ENCODE results near the gene DCDC2. TPM values are rescaled to one million over a fixed set of nuclear protein-coding genes. Genes with fewer than 3 reads are reported as not detected.

The DCDC2 gene
- total RNA-seq, 1 donor from 2014 or later: 0.30 TPM

DNA sequence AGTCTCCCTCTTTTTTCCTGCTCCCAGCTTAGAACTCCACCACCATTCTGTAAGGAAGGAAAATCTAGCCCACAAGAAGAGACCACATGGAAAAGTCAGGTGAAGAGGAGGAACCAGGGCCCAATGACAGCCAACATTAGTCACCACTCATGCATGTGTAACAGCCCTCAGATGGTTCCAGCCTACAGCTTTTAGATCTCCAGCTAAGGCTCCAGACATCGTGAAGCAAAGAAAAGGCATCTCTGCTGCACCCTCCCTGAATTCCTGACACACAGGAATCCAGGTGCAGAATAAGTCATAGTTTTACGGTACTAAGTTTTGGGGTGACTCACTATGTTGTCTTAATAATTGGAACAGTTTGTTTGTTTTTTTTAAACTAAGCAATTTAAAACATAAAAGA lies 25.5 kb downstream of the DCDC2 start:
- TF ChIP-seq, protein P1, sequence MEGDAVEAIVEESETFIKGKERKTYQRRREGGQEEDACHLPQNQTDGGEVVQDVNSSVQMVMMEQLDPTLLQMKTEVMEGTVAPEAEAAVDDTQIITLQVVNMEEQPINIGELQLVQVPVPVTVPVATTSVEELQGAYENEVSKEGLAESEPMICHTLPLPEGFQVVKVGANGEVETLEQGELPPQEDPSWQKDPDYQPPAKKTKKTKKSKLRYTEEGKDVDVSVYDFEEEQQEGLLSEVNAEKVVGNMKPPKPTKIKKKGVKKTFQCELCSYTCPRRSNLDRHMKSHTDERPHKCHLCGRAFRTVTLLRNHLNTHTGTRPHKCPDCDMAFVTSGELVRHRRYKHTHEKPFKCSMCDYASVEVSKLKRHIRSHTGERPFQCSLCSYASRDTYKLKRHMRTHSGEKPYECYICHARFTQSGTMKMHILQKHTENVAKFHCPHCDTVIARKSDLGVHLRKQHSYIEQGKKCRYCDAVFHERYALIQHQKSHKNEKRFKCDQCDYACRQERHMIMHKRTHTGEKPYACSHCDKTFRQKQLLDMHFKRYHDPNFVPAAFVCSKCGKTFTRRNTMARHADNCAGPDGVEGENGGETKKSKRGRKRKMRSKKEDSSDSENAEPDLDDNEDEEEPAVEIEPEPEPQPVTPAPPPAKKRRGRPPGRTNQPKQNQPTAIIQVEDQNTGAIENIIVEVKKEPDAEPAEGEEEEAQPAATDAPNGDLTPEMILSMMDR (IDR thresholded peaks at IDR 0.05): no peak
- Mint-ChIP-seq H3K4me3 (ENCODE audit: unreplicated experiment) (no peak overlapping the region), H3K27ac (ENCODE audit: unreplicated experiment) (no peak overlapping the region), H3K27me3 (ENCODE audit: low read depth) (no peaks in the 10 kb centered on the region), H3K4me1 (ENCODE audit: low read depth) (peaks cover 3% of the 10 kb centered on the region), H3K9me3 (ENCODE audit: low read depth) (no peaks in the 10 kb centered on the region), H3K36me3 (ENCODE audit: low read depth) (no peaks in the 10 kb centered on the region)
- DNase-seq (ENCODE audit: low spot score): no peak

DNA sequence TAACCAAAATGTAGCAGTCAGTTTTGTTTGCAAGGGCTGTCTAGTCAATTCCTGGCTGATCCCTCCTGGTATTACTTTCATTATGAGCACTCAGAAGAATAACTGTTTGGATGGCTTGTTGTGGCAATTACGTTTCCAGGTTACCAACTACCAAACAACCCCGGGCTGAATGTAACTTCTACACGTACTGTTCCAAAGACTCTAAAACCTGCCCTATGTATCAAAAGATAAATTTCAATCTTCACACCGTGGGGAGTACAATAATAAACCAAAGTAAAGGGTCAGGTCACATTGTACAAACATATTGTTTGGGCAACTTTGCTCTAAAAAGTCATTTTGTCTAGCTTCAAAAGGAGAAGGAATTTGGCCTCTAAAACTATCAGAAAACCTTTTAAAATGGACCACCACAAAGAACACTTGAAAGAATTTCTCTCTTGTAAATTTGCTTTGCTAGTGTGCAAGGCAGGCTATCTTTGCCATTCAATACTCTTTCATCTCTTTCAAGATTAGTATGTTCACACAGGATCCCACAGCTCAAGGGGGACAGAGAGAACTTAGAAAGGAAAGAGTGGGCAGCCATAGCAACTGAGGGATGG lies 27.6 kb downstream of the DCDC2 start:
- H3K27me3 Mint-ChIP-seq (ENCODE audit: low read depth): no peaks in the 10 kb centered on the region
- peaks cover 3% of the 10 kb centered on the region for H3K4me1 Mint-ChIP-seq (ENCODE audit: low read depth)
- H3K36me3 Mint-ChIP-seq (ENCODE audit: low read depth): no peaks in the 10 kb centered on the region
- no peaks in the 10 kb centered on the region for H3K9me3 Mint-ChIP-seq (ENCODE audit: low read depth)
- DNase-seq (ENCODE audit: low spot score): no peak
- H3K4me3 Mint-ChIP-seq (ENCODE audit: unreplicated experiment): no peak overlapping the region
- TF ChIP-seq, protein P1 (IDR thresholded peaks at IDR 0.05): no peak
- H3K27ac Mint-ChIP-seq (ENCODE audit: unreplicated experiment): no peak overlapping the region

DNA sequence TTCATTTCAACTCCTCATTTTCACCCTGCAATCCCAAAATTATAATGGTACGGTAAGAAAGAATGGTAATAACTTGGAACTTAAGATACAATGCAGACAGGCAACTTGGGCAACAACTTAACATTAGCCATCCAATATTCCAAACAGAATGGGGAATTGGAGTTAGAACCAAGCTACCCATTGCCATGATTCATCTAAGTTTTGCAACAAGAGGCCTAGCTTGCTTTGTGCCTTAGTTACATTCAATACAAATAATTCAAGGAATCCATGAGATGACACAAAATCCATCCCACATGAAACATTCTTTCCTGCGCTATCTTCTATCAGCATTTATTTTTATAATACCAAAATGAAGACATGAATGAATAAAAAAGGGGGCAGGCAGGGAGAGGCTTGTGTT lies 28.4 kb downstream of the DCDC2 start:
- TF ChIP-seq, protein P1 (IDR thresholded peaks at IDR 0.05): no peak
- Mint-ChIP-seq H3K4me3 (ENCODE audit: unreplicated experiment) (no peak overlapping the region), H3K27ac (ENCODE audit: unreplicated experiment) (no peak overlapping the region), H3K4me1 (ENCODE audit: low read depth) (peaks cover 3% of the 10 kb centered on the region), H3K36me3 (ENCODE audit: low read depth) (no peaks in the 10 kb centered on the region), H3K27me3 (ENCODE audit: low read depth) (no peaks in the 10 kb centered on the region), H3K9me3 (ENCODE audit: low read depth) (no peaks in the 10 kb centered on the region)
- no peak for DNase-seq (ENCODE audit: low spot score)

DNA sequence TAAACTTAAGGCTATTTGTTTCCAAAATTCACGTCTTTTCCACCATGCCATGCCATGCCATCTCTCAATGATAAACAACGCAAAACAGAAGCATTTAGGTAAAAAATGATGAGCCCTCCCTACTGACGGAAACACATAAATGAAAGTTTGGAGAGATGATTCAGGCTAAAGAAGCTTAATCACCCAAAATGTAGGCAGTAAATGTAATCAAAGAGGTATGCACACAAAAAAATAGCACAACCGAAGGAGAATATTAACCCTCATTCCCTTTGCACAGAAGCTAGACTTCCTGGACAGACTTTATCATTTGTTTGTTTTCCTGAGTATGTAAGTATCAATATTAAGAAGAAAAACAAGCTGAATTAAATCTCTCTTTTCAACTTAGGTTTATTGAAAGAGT lies 28.8 kb downstream of the DCDC2 start:
- TF ChIP-seq, protein P1 (IDR thresholded peaks at IDR 0.05): no peak
- H3K27me3 Mint-ChIP-seq (ENCODE audit: low read depth): no peaks in the 10 kb centered on the region
- peaks cover 3% of the 10 kb centered on the region for H3K4me1 Mint-ChIP-seq (ENCODE audit: low read depth)
- no peak for DNase-seq (ENCODE audit: low spot score)
- no peak overlapping the region for H3K4me3 Mint-ChIP-seq (ENCODE audit: unreplicated experiment)
- no peaks in the 10 kb centered on the region for H3K9me3 Mint-ChIP-seq (ENCODE audit: low read depth)
- H3K27ac Mint-ChIP-seq (ENCODE audit: unreplicated experiment): no peak overlapping the region
- H3K36me3 Mint-ChIP-seq (ENCODE audit: low read depth): no peaks in the 10 kb centered on the region

DNA sequence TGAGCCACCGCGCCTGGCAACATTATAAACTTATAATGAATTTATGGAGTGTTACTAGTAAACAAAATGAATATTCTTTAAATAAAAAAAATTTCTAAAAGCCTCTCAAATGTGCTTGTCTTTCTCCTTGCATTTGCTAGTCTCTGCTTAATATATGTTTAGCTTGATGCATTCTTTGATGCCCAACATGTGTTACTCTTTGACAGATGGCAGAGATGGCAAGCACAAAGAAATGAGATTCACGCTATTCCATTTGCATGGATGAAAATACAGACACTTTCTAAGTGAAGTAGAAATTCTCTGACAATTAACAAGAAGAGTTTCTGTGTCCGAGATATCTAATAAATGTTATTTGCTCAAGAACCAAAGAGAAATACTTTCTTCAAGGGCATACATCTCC lies 30.1 kb downstream of the DCDC2 start:
- no peak overlapping the region for H3K27ac Mint-ChIP-seq (ENCODE audit: unreplicated experiment)
- H3K27me3 Mint-ChIP-seq (ENCODE audit: low read depth): no peaks in the 10 kb centered on the region
- H3K36me3 Mint-ChIP-seq (ENCODE audit: low read depth): no peaks in the 10 kb centered on the region
- H3K4me1 Mint-ChIP-seq (ENCODE audit: low read depth): peaks cover 11% of the 10 kb centered on the region
- DNase-seq (ENCODE audit: low spot score): no peak
- TF ChIP-seq, protein P1 (IDR thresholded peaks at IDR 0.05): no peak
- no peaks in the 10 kb centered on the region for H3K9me3 Mint-ChIP-seq (ENCODE audit: low read depth)
- H3K4me3 Mint-ChIP-seq (ENCODE audit: unreplicated experiment): no peak overlapping the region

All from chondrocyte (in vitro differentiated cells).